Endothelial cell of umbilical vein (primary cell): Measurements from ENCODE around the gene RGS10. TPM values are rescaled to one million over a fixed set of nuclear protein-coding genes. Genes with fewer than 3 reads are reported as not detected.
"Not testable (repeated sequence)": the region's sequence is repeated elsewhere in the genome, so short reads cannot be mapped to it uniquely, and the experiment has no call there.

Experiments used
- BruUV-seq: library from RNA; stranded (reverse); fragments of 400-500 nt; replicated peaks from 2 replicates; lab custom pipeline; 2021; lab: Mats Ljungman, UMichigan
- CTCF ChIA-PET: fragments of 300-600, 350-600 bp; sonication (Branson Sonifier 250); formaldehyde crosslinking; loops from one replicate; lab custom pipeline; 2021; ENCODE audit warnings: antibody characterized with exemption, inconsistent platforms; lab: Charles Lee
- POLR2A ChIA-PET: fragments of 300-600, 350-600 bp; sonication (Branson Sonifier 250); formaldehyde crosslinking; loops from one replicate; lab custom pipeline; 2021; ENCODE audit warnings: antibody characterized with exemption, inconsistent platforms; lab: Charles Lee
- DNase-seq: peaks from one replicate; pipeline ENCODE4 v3.0.0-alpha.2; 2011; ENCODE audit warnings: low read depth, low spot score
- FAIRE-seq: peaks from 2 replicates; lab custom pipeline; 2011; peaks lifted over from hg19 to GRCh38; lab: Jason Lieb, UNC
- H2AFZ ChIP-seq: 2 replicates; pipeline ENCODE4 v1.6.0; 2012; ENCODE audit warnings: low read depth, low read length, control low read depth, inconsistent platforms
- H3K27ac ChIP-seq: 2 replicates; pipeline ENCODE4 v1.5.1; 2011; ENCODE audit warnings: low read depth, mild to moderate bottlenecking, control low read depth, low read length, moderate library complexity; ENCODE audit not compliant: insufficient read depth
- H3K27me3 ChIP-seq, 2 experiments: 2 replicates each; pipeline versions ENCODE4 v1.6.0 to v1.6.1; 2011; ENCODE audit warnings: low read length in 2 of 2, mixed read lengths in 1 of 2; ENCODE audit not compliant: control insufficient read depth in 2 of 2, insufficient read depth in 2 of 2
- H3K36me3 ChIP-seq, 2 experiments: 2 replicates in 1 of 2; 3 replicates in 1 of 2; pipeline ENCODE4 v1.5.1; 2011; ENCODE audit warnings: low read length in 2 of 2, mild to moderate bottlenecking in 1 of 2, moderate library complexity in 1 of 2; ENCODE audit not compliant: control insufficient read depth in 2 of 2, insufficient read depth in 2 of 2; ENCODE audit errors: extremely low read depth in 1 of 2
- H3K4me1 ChIP-seq: 3 replicates; pipeline ENCODE4 v1.5.1; 2011; ENCODE audit warnings: mild to moderate bottlenecking, low read length; ENCODE audit not compliant: control insufficient read depth, insufficient read depth; ENCODE audit errors: extremely low read depth
- H3K4me2 ChIP-seq: 2 replicates; pipeline ENCODE4 v1.6.1; 2011; ENCODE audit warnings: low read length, control low read depth, mixed read lengths; ENCODE audit not compliant: insufficient read depth
- H3K4me3 ChIP-seq, 3 experiments: fragments of 200-600 bp in 1 of 3; sonication (generic), shearing (Covaris generic) in 1 of 3; replicated peaks in 1 of 3; 2 replicates each; pipeline ENCODE4 v1.5.1; 2011 to 2016; ENCODE audit warnings: control low read depth in 3 of 3, low read length in 3 of 3, mild to moderate bottlenecking in 2 of 3, inconsistent platforms in 1 of 3, low read depth in 1 of 3, moderate library complexity in 1 of 3; ENCODE audit not compliant: insufficient read depth in 1 of 3
- H3K79me2 ChIP-seq: 2 replicates; pipeline ENCODE4 v1.6.0; 2012; ENCODE audit warnings: low read length, inconsistent platforms; ENCODE audit not compliant: control insufficient read depth, insufficient read depth
- H3K9ac ChIP-seq: replicated peaks from 2 replicates; pipeline ENCODE3; 2011; ENCODE audit warnings: low read length, control low read depth; ENCODE audit not compliant: insufficient read depth; ENCODE audit errors: extremely low read depth
- H3K9me1 ChIP-seq: replicated peaks from 3 replicates; pipeline ENCODE4 v1.6.0; 2011; ENCODE audit warnings: mild to moderate bottlenecking, low read length; ENCODE audit not compliant: control insufficient read depth, insufficient read depth; ENCODE audit errors: extremely low read depth
- H3K9me3 ChIP-seq: replicated peaks from 2 replicates; pipeline ENCODE4 v1.5.1; 2012; ENCODE audit warnings: low read length, inconsistent platforms; ENCODE audit not compliant: control insufficient read depth, insufficient read depth
- H4K20me1 ChIP-seq: replicated peaks from 2 replicates; pipeline ENCODE3; 2011; ENCODE audit warnings: mild to moderate bottlenecking, low read length; ENCODE audit not compliant: control insufficient read depth, insufficient read depth; ENCODE audit errors: extremely low read depth
- GATA2 ChIP-seq: IDR thresholded peaks from 2 replicates; pipeline ENCODE4 v1.7.0; 2011; ENCODE audit warnings: low read depth, mild to moderate bottlenecking, moderate library complexity, mixed read lengths, low read length; ENCODE audit not compliant: insufficient read length, insufficient read depth
- MAX ChIP-seq: IDR thresholded peaks from 2 replicates; pipeline ENCODE4 v1.6.1; 2011; ENCODE audit not compliant: insufficient read depth, insufficient read length
- dilution Hi-C: fragments of 300-500 bp; cut with MboI; formaldehyde crosslinking; loops from one replicate; pipeline ENCODE4 v1.15.0; 2019; ENCODE audit warnings: low sequenced_read_pairs; ENCODE audit not compliant: extremely low pct_ligation_motif_present
- intact Hi-C: fragments of 100-400 bp; cut with micrococcal nuclease; formaldehyde crosslinking; loops from one replicate; pipeline ENCODE4 v1.10.0; 2022
- polyA plus RNA-seq, 4 experiments: library from polyadenylated mRNA; depleted of rRNA in 3 of 4; stranded (reverse) in 3 of 4; unstranded in 1 of 4; fragments of >200 nt; gene quantifications; 2 replicates each; pipeline versions ENCODE4 v1.2.1 to v1.2.3, GENCODE V29; 2011 to 2012; ENCODE audit warnings: missing spikeins in 1 of 4
- total RNA-seq: library from RNA; stranded (reverse); gene quantifications from 2 replicates; pipeline ENCODE4 v1.2.3, GENCODE V29; 2021

The RGS10 gene
- total and polyA plus RNA-seq, 2 donors (not counting 3 experiments of a cell fraction or from before 2014, with no cell fraction given), result 7.8 to 22.4 TPM

GRCh38 chr10:119533473-119533872, 9.0 kb downstream of the RGS10 start:
- Histone ChIP-seq H3K9me1 (no peaks in the 10 kb centered on the region), H3K4me3 (no peak overlapping the region), H3K36me3 (no peaks in the 10 kb centered on the region), H3K9me3 (no peaks in the 10 kb centered on the region), H3K9ac (no peak overlapping the region), H3K79me2 (no peaks in the 10 kb centered on the region), H2AFZ (no peak overlapping the region), H3K27me3 (no peaks in the 10 kb centered on the region), H3K4me2 (no peak overlapping the region), H3K27ac (no peak overlapping the region), H3K4me1 (no peaks in the 10 kb centered on the region), H4K20me1 (no peaks in the 10 kb centered on the region)
- DNase-seq (no peak), FAIRE-seq (no peak)
- TF ChIP-seq GATA2, result no peak
- TF ChIP-seq MAX, result no peak
- dilution Hi-C loops, result no loop called here
- intact Hi-C loops, result no loop called here
- ChIA-PET CTCF (interaction anchor here (1.3 kb wide), 1 partner anchor 11 kb away, joined by 3 read pairs; no protein-coding TSS in a partner anchor), POLR2A (no interaction called here)
- BruUV-seq, result no TSS peak

GRCh38 chr10:119532791-119533190, 9.7 kb downstream of the RGS10 start:
- H3K36me3 ChIP-seq, BruUV-seq, H3K79me2 ChIP-seq, H3K4me1 ChIP-seq, H3K4me2 ChIP-seq, intact Hi-C loops, H3K4me3 ChIP-seq, H3K9me1 ChIP-seq, H3K27ac ChIP-seq, FAIRE-seq, DNase-seq, H3K27me3 ChIP-seq, H2AFZ ChIP-seq, H4K20me1 ChIP-seq, H3K9me3 ChIP-seq, dilution Hi-C loops, H3K9ac ChIP-seq: not testable (repeated sequence)
- ChIA-PET POLR2A (interaction anchor here (0.7 kb wide), 1 partner anchor 939 kb away, joined by 6 read pairs; no protein-coding TSS in a partner anchor), CTCF (interaction anchor here (0.6 to 1.3 kb wide), 2 partner anchors 11 to 16 kb away, joined by 3 read pairs; no protein-coding TSS in a partner anchor)

GRCh38 chr10:119532251-119532650, 10.3 kb downstream of the RGS10 start:
- H3K4me3 ChIP-seq, result not testable (repeated sequence)

More at GRCh38 chr10:119532251-119532650, 10.3 kb downstream of the RGS10 start:
- H2AFZ ChIP-seq, H3K79me2 ChIP-seq, intact Hi-C loops, FAIRE-seq, H3K9me3 ChIP-seq, DNase-seq, dilution Hi-C loops, BruUV-seq, H3K36me3 ChIP-seq, H3K4me2 ChIP-seq, H3K27me3 ChIP-seq, H3K4me1 ChIP-seq, H3K9me1 ChIP-seq, H3K27ac ChIP-seq, H3K9ac ChIP-seq, H4K20me1 ChIP-seq: not testable (repeated sequence)
- CTCF ChIA-PET, result interaction anchor here (0.6 kb wide), 1 partner anchor 16 kb away, joined by 3 read pairs; no protein-coding TSS in a partner anchor
- POLR2A ChIA-PET, result interaction anchor here (0.7 kb wide), 1 partner anchor 940 kb away, joined by 6 read pairs; no protein-coding TSS in a partner anchor
